Activated CD4-positive, alpha-beta memory T cell treated with anti-CD3 and anti-CD28 coated beads for 36 hours (primary cell): ENCODE results near the gene CISTR. TPM values are rescaled to one million over a fixed set of nuclear protein-coding genes. Genes with fewer than 3 reads are reported as not detected.
"Not testable (repeated sequence)": the region's sequence is repeated elsewhere in the genome, so short reads cannot be mapped to it uniquely, and the experiment has no call there.

ENCODE experiments used
- CTCF ChIA-PET: fragments of 350-600 bp; sonication (Branson Sonifier 250); formaldehyde crosslinking; loops from one replicate; lab custom pipeline; 2021; ENCODE audit warnings: antibody characterized with exemption, inconsistent platforms; lab: Charles Lee
- POLR2A ChIA-PET: fragments of 350-600 bp; sonication (Branson Sonifier 250); formaldehyde crosslinking; loops from one replicate; lab custom pipeline; 2021; ENCODE audit warnings: antibody characterized with exemption; lab: Charles Lee
- DNase-seq: peaks from one replicate; pipeline ENCODE4 v3.0.0-alpha.2; 2020
- H3K27ac Mint-ChIP-seq: one replicate; pipeline ENCODE4 v1.8.0; 2021; ENCODE audit warnings: mixed read lengths
- H3K27me3 Mint-ChIP-seq: one replicate; pipeline ENCODE4 v1.8.0; 2021; ENCODE audit warnings: mixed read lengths
- H3K36me3 Mint-ChIP-seq: one replicate; pipeline ENCODE4 v1.8.0; 2021; ENCODE audit warnings: mixed read lengths
- H3K4me1 Mint-ChIP-seq: one replicate; pipeline ENCODE4 v1.8.0; 2021; ENCODE audit warnings: low read depth, mixed read lengths
- H3K4me3 Mint-ChIP-seq: one replicate; pipeline ENCODE4 v1.8.0; 2021; ENCODE audit warnings: mild to moderate bottlenecking, mixed read lengths
- H3K9me3 Mint-ChIP-seq: one replicate; pipeline ENCODE4 v1.8.0; 2021; ENCODE audit warnings: mixed read lengths
- intact Hi-C: fragments of 100-400 bp; cut with micrococcal nuclease; formaldehyde crosslinking; loops from one replicate; pipeline ENCODE4 v1.15.1; 2023
- total RNA-seq, 2 experiments: library from RNA; stranded (reverse); gene quantifications; one replicate each; pipeline ENCODE4 v1.2.3, GENCODE V29; 2021

Gene CISTR
- total RNA-seq, 2 experiments from 2014 or later, result not detected

GRCh38 chr12:53728206-53728605, 23.6 kb downstream of the CISTR start:
- H3K27ac Mint-ChIP-seq, result peak overlapping the region; percentile 77
- no peaks in the 10 kb centered on the region for H3K27me3 Mint-ChIP-seq
- peaks cover 19% of the 10 kb centered on the region for H3K4me1 Mint-ChIP-seq
- intact Hi-C loops, result loop anchor here (10.0 kb wide), 1 partner anchor 547 kb away; no protein-coding TSS in a partner anchor
- DNase-seq, result no peak
- no peaks in the 10 kb centered on the region for H3K9me3 Mint-ChIP-seq
- H3K4me3 Mint-ChIP-seq, result peak overlapping the region; percentile 87
- no peaks in the 10 kb centered on the region for H3K36me3 Mint-ChIP-seq
- ChIA-PET CTCF (interaction anchor here (0.9 to 14.1 kb wide), 6 partner anchors 12 to 52 kb away, joined by 3 to 269 read pairs (median 5); partner anchors contain the start of gene ATP5MC2), POLR2A (interaction anchor here (0.9 to 2.3 kb wide), 2 partner anchors 15 to 53 kb away, joined by 3 to 10 read pairs; partner anchors contain the start of gene ATP5MC2)

- H3K4me3 Mint-ChIP-seq, result peak within 1 kb of the TSS; percentile 87
- intact Hi-C loops, result loop anchor here (1.0 to 10.0 kb wide), 4 partner anchors 51 to 547 kb away; partner anchors contain the start of genes ATF7 and ATP5MC2
- H3K9me3 Mint-ChIP-seq, result no peaks in the 10 kb centered on the region
- H3K4me1 Mint-ChIP-seq, result peaks cover 19% of the 10 kb centered on the region
- peak within 1 kb of the TSS; percentile 77 for H3K27ac Mint-ChIP-seq
- CTCF ChIA-PET, result interaction anchor here (0.9 to 14.1 kb wide), 5 partner anchors 17 to 30 kb away, joined by 3 to 269 read pairs (median 4); no protein-coding TSS in a partner anchor
- POLR2A ChIA-PET, result interaction anchor here (0.9 to 2.3 kb wide), 2 partner anchors 16 to 52 kb away, joined by 3 to 10 read pairs; partner anchors contain the start of gene ATP5MC2
- H3K36me3 Mint-ChIP-seq, result no peaks in the 10 kb centered on the region
- H3K27me3 Mint-ChIP-seq, result no peaks in the 10 kb centered on the region
- peak; percentile 99 for DNase-seq
These were observed 24.3 kb downstream of the CISTR start, which contains the start of gene CALCOCO1 for GRCh38 chr12:53727310-53728041. TSS of gene CALCOCO1 (minus strand) at chr12:53727452. CDS start at chr12:53725242, 2,210 bp downstream.

GRCh38 chr12:53726946-53727309, 24.9 kb downstream of the CISTR start:
- intact Hi-C loops, result loop anchor here (1.0 to 10.0 kb wide), 4 partner anchors 51 to 548 kb away; partner anchors contain the start of genes ATF7 and ATP5MC2
- ChIA-PET CTCF (interaction anchor here (0.9 to 14.1 kb wide), 4 partner anchors 18 to 30 kb away, joined by 3 to 269 read pairs (median 12); no protein-coding TSS in a partner anchor), POLR2A (interaction anchor here (2.3 kb wide), 1 partner anchor 51 kb away, joined by 10 read pairs; the partner anchor contains the start of gene ATP5MC2)
- Mint-ChIP-seq H3K4me3 (peak overlapping the region; percentile 87), H3K27ac (peak overlapping the region; percentile 77), H3K27me3 (no peaks in the 10 kb centered on the region), H3K9me3 (no peaks in the 10 kb centered on the region), H3K36me3 (no peaks in the 10 kb centered on the region), H3K4me1 (peaks cover 19% of the 10 kb centered on the region)
- DNase-seq, result no peak

- peak; percentile 30 for DNase-seq
- CTCF ChIA-PET, result interaction anchor here (0.9 to 14.1 kb wide), 3 partner anchors 19 to 26 kb away, joined by 3 to 269 read pairs (median 19); no protein-coding TSS in a partner anchor
- H3K27ac Mint-ChIP-seq, result no peak overlapping the region
- no peaks in the 10 kb centered on the region for H3K9me3 Mint-ChIP-seq
- POLR2A ChIA-PET, result interaction anchor here (2.3 kb wide), 1 partner anchor 51 kb away, joined by 10 read pairs; the partner anchor contains the start of gene ATP5MC2
- intact Hi-C loops, result loop anchor here (10.0 kb wide), 1 partner anchor 548 kb away; no protein-coding TSS in a partner anchor
- H3K4me3 Mint-ChIP-seq, result peak overlapping the region; percentile 87
- H3K4me1 Mint-ChIP-seq, result peaks cover 19% of the 10 kb centered on the region
- no peaks in the 10 kb centered on the region for H3K27me3 Mint-ChIP-seq
- no peaks in the 10 kb centered on the region for H3K36me3 Mint-ChIP-seq
These were observed 25.4 kb downstream of the CISTR start for GRCh38 chr12:53726341-53726740.

GRCh38 chr12:53725824-53726223, 26.0 kb downstream of the CISTR start:
- no peaks in the 10 kb centered on the region for H3K9me3 Mint-ChIP-seq
- peak overlapping the region; percentile 87 for H3K4me3 Mint-ChIP-seq
- no peaks in the 10 kb centered on the region for H3K27me3 Mint-ChIP-seq
- H3K36me3 Mint-ChIP-seq, result no peaks in the 10 kb centered on the region
- H3K4me1 Mint-ChIP-seq, result peaks cover 19% of the 10 kb centered on the region
- POLR2A ChIA-PET, result no interaction called here
- intact Hi-C loops, result loop anchor here (10.0 kb wide), 1 partner anchor 549 kb away; no protein-coding TSS in a partner anchor
- CTCF ChIA-PET, result interaction anchor here (14.1 kb wide), 1 partner anchor 19 kb away, joined by 269 read pairs; no protein-coding TSS in a partner anchor
- DNase-seq, result no peak
- H3K27ac Mint-ChIP-seq, result no peak overlapping the region

GRCh38 chr12:53722450-53723041, 29.2 kb downstream of the CISTR start:
- Mint-ChIP-seq H3K27ac (no peak overlapping the region), H3K4me3 (no peak overlapping the region), H3K9me3 (no peaks in the 10 kb centered on the region), H3K4me1 (peaks cover 11% of the 10 kb centered on the region), H3K36me3 (peaks cover 4% of the 10 kb centered on the region), H3K27me3 (no peaks in the 10 kb centered on the region)
- no peak for DNase-seq
- POLR2A ChIA-PET, result interaction anchor here (0.5 kb wide), 1 partner anchor 757 kb away, joined by 3 read pairs; no protein-coding TSS in a partner anchor
- intact Hi-C loops, result loop anchor here (10.0 kb wide), 1 partner anchor 552 kb away; no protein-coding TSS in a partner anchor
- CTCF ChIA-PET, result interaction anchor here (0.9 to 3.1 kb wide), 5 partner anchors 9 to 47 kb away, joined by 3 to 49 read pairs (median 5); partner anchors contain the start of gene ATP5MC2

- Mint-ChIP-seq H3K4me3 (no peak overlapping the region), H3K36me3 (peaks cover 12% of the 10 kb centered on the region), H3K27me3 (no peaks in the 10 kb centered on the region), H3K4me1 (no peaks in the 10 kb centered on the region), H3K9me3 (no peaks in the 10 kb centered on the region), H3K27ac (no peak overlapping the region)
- no peak for DNase-seq
- ChIA-PET CTCF (interaction anchor here (3.1 kb wide), 1 partner anchor 24 kb away, joined by 49 read pairs; no protein-coding TSS in a partner anchor), POLR2A (no interaction called here)
- intact Hi-C loops, result loop anchor here (10.0 kb wide), 1 partner anchor 554 kb away; no protein-coding TSS in a partner anchor
These were observed 30.8 kb downstream of the CISTR start for GRCh38 chr12:53720946-53721345.

- Mint-ChIP-seq H3K27ac (no peak overlapping the region), H3K36me3 (peaks cover 12% of the 10 kb centered on the region), H3K27me3 (no peaks in the 10 kb centered on the region), H3K9me3 (no peaks in the 10 kb centered on the region), H3K4me3 (no peak overlapping the region), H3K4me1 (no peaks in the 10 kb centered on the region)
- ChIA-PET POLR2A (no interaction called here), CTCF (interaction anchor here (0.9 to 1.2 kb wide), 3 partner anchors 24 to 26 kb away, joined by 3 to 4 read pairs (median 3); no protein-coding TSS in a partner anchor)
- DNase-seq, result no peak
- intact Hi-C loops, result loop anchor here (10.0 kb wide), 1 partner anchor 555 kb away; no protein-coding TSS in a partner anchor
These were observed 32.1 kb downstream of the CISTR start for GRCh38 chr12:53719649-53720048.

GRCh38 chr12:53718567-53718966, 33.2 kb downstream of the CISTR start:
- intact Hi-C loops, result not testable (repeated sequence)
- CTCF ChIA-PET, result interaction anchor here (1.2 to 2.6 kb wide), 3 partner anchors 25 to 28 kb away, joined by 3 to 11 read pairs (median 5); no protein-coding TSS in a partner anchor

GRCh38 chr12:53717319-53717718, 34.5 kb downstream of the CISTR start:
- H3K9me3 Mint-ChIP-seq, result no peaks in the 10 kb centered on the region
- no peak overlapping the region for H3K27ac Mint-ChIP-seq
- DNase-seq, result no peak
- no peak overlapping the region for H3K4me3 Mint-ChIP-seq
- no peaks in the 10 kb centered on the region for H3K4me1 Mint-ChIP-seq
- intact Hi-C loops, result no loop called here
- no peaks in the 10 kb centered on the region for H3K27me3 Mint-ChIP-seq
- ChIA-PET CTCF (interaction anchor here (1.3 to 2.6 kb wide), 3 partner anchors 15 to 29 kb away, joined by 5 to 11 read pairs (median 8); no protein-coding TSS in a partner anchor), POLR2A (no interaction called here)
- peaks cover 13% of the 10 kb centered on the region for H3K36me3 Mint-ChIP-seq

More at GRCh38 chr12:53718567-53718966, 33.2 kb downstream of the CISTR start:
- H3K4me1 Mint-ChIP-seq, H3K27ac Mint-ChIP-seq, H3K9me3 Mint-ChIP-seq, H3K4me3 Mint-ChIP-seq, H3K27me3 Mint-ChIP-seq, DNase-seq, POLR2A ChIA-PET: not testable (repeated sequence)
- H3K36me3 Mint-ChIP-seq, result peaks cover 12% of the 10 kb centered on the region

- no peaks in the 10 kb centered on the region for H3K4me1 Mint-ChIP-seq
- H3K36me3 Mint-ChIP-seq, result peaks cover 9% of the 10 kb centered on the region
- no peak for DNase-seq
- intact Hi-C loops, result no loop called here
- no peaks in the 10 kb centered on the region for H3K27me3 Mint-ChIP-seq
- CTCF ChIA-PET, result interaction anchor here (1.1 to 1.8 kb wide), 4 partner anchors 14 to 43 kb away, joined by 4 to 8 read pairs (median 6); no protein-coding TSS in a partner anchor
- H3K9me3 Mint-ChIP-seq, result no peaks in the 10 kb centered on the region
- H3K27ac Mint-ChIP-seq, result no peak overlapping the region
- H3K4me3 Mint-ChIP-seq, result no peak overlapping the region
- POLR2A ChIA-PET, result no interaction called here
These were observed 37.8 kb downstream of the CISTR start for GRCh38 chr12:53714004-53714403.
